GM12873 (cell line): ENCODE data around the gene TEKT3.

ENCODE experiments used
- CTCF ChIP-seq: IDR thresholded peaks from 2 replicates; pipeline ENCODE4 v1.5.1; 2012; ENCODE audit warnings: low read depth, mild to moderate bottlenecking, moderate library complexity, low read length, control low read depth; ENCODE audit not compliant: insufficient read depth; ENCODE audit errors: missing control alignments

The TEKT3 gene

GRCh38 chr17:15380446-15380845 lies 39.0 kb upstream of the TEKT3 start:
- TF ChIP-seq CTCF: no peak

GRCh38 chr17:15379659-15380058 lies 38.3 kb upstream of the TEKT3 start:
- TF ChIP-seq CTCF: no peak

- no peak for TF ChIP-seq CTCF
Observed at GRCh38 chr17:15378243-15378642, 36.8 kb upstream of the TEKT3 start.

GRCh38 chr17:15377616-15378015 lies 36.2 kb upstream of the TEKT3 start:
- no peak for TF ChIP-seq CTCF

- TF ChIP-seq CTCF: no peak
Observed at GRCh38 chr17:15377200-15377599, 35.8 kb upstream of the TEKT3 start.

- TF ChIP-seq CTCF: no peak
Observed at GRCh38 chr17:15371376-15372130, 30.2 kb upstream of the TEKT3 start.

GRCh38 chr17:15368600-15368999 lies 27.2 kb upstream of the TEKT3 start:
- no peak for TF ChIP-seq CTCF
